Stimulated activated CD4-positive, alpha-beta T cell treated with anti-CD3 and anti-CD28 coated beads, TNF-alpha, amount 100 ng/mL, for 24 hours (primary cell): Measurements from ENCODE around the gene TAOK1.
"Not testable (repeated sequence)": the region's sequence is repeated elsewhere in the genome, so short reads cannot be mapped to it uniquely, and the experiment has no call there.

Experiments used
- DNase-seq, 3 experiments: peaks; one replicate each; pipeline ENCODE4 v3.0.0-alpha.2; 2020; ENCODE audit warnings: low read depth in 3 of 3

TAOK1 gene

GRCh38 chr17:29443041-29443739 lies 53.0 kb downstream of the TAOK1 start:
- DNase-seq, result no peak

GRCh38 chr17:29444589-29444988 lies 54.4 kb downstream of the TAOK1 start:
- DNase-seq, result no peak

GRCh38 chr17:29445844-29446243 lies 55.7 kb downstream of the TAOK1 start:
- no peak for DNase-seq

- no peak for DNase-seq
These were observed 59.9 kb downstream of the TAOK1 start for GRCh38 chr17:29449865-29450671.

GRCh38 chr17:29451121-29451742 lies 61.1 kb downstream of the TAOK1 start:
- DNase-seq, result no peak

- DNase-seq, result no peak
These were observed 67.9 kb downstream of the TAOK1 start for GRCh38 chr17:29458066-29458465.

GRCh38 chr17:29461483-29462206 lies 71.5 kb downstream of the TAOK1 start:
- DNase-seq, result no peak

- DNase-seq, result no peak
These were observed 79.1 kb downstream of the TAOK1 start for GRCh38 chr17:29469276-29469675.

- not testable (repeated sequence) for DNase-seq
These were observed 83.3 kb downstream of the TAOK1 start for GRCh38 chr17:29473437-29473836.

GRCh38 chr17:29474297-29474696 lies 84.1 kb downstream of the TAOK1 start:
- no peak for DNase-seq

- no peak for DNase-seq
These were observed 85.7 kb downstream of the TAOK1 start for GRCh38 chr17:29475891-29476290.

GRCh38 chr17:29480249-29480928 lies 90.2 kb downstream of the TAOK1 start:
- DNase-seq, result not testable (repeated sequence)

- no peak for DNase-seq
These were observed 93.3 kb downstream of the TAOK1 start for GRCh38 chr17:29483503-29483902.

- no peak for DNase-seq
These were observed 104.8 kb downstream of the TAOK1 start for GRCh38 chr17:29495011-29495410.

- DNase-seq, result no peak
These were observed 114.5 kb downstream of the TAOK1 start for GRCh38 chr17:29504711-29505110.

- DNase-seq, result no peak
These were observed 115.7 kb downstream of the TAOK1 start for GRCh38 chr17:29505836-29506235.

GRCh38 chr17:29510953-29511352 lies 120.8 kb downstream of the TAOK1 start:
- no peak for DNase-seq

- DNase-seq, result no peak
These were observed 124.6 kb downstream of the TAOK1 start for GRCh38 chr17:29514792-29515191.

- DNase-seq, result no peak
These were observed 128.2 kb downstream of the TAOK1 start for GRCh38 chr17:29518359-29518758.

GRCh38 chr17:29524692-29525091 lies 134.5 kb downstream of the TAOK1 start:
- DNase-seq, result no peak

GRCh38 chr17:29526322-29526721 lies 136.2 kb downstream of the TAOK1 start:
- DNase-seq, result no peak

GRCh38 chr17:29533976-29534375 lies 143.8 kb downstream of the TAOK1 start:
- no peak for DNase-seq
